NCI-H2171 (cell line): Measurements from ENCODE around the gene TIAM1.
"Not testable (repeated sequence)": the region's sequence is repeated elsewhere in the genome, so short reads cannot be mapped to it uniquely, and the experiment has no call there.

Experiments used
- DNase-seq: peaks from one replicate; lab custom pipeline; 2025; lab: John Stamatoyannopoulos, UW

TIAM1 gene

DNA sequence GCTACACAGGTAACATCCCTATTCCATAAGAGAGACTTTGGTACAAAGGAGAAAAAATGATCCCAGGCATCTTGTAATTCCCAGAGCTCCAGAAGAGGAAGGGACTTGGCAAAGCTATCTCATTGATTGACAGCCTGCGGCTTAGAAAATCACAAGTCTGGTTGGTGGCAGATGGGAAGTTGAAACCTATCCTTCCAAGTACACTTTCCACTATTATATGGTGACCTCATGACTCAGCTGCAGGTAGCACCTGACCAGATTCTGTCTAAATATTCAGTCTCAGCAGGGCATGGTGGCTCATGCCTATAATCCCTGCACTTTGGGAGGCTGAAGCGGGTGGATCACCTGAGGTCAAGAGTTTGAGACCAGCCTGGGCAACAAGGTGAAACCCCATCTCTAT, 89.9 kb downstream of the TIAM1 start:
- DNase-seq = peak; percentile 82

DNA sequence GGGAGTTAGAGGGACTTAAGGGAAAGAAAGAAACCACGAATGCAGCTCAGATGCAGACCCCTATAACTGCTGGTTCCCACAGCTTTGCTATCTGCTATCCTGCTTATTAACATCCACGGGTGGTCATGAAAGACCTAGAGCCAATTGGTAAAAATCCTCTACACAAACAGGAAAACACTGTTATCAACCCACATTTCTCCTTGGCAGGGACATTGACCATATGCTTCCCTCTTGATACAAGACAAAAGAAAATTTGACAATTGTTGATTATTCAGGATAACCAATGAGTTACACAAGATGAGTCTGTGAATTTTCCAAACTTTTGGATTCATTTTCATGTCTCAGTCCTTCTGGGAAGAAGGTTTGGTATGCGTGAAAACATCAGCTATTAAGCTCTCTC, 90.4 kb downstream of the TIAM1 start:
- DNase-seq = no peak

DNA sequence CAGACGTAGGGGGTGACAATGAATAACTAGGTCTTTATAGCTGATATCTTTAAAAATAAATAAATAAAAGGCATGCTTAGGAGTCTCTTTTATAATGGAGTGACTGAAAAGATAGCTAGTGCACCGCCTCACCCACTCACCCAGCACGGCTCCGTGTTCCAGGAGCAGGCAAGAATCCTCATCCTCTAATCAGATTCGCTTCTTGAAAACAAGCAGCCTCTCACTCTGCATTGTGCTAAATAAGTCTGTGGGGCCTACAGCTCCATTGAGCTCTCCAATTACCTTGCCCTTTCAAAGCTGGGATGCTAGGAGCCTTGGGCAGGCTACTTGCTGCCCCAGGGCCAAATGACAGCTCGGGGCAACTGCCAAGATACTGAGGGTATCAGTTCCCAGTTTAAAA, 91.5 kb downstream of the TIAM1 start:
- DNase-seq = no peak

DNA sequence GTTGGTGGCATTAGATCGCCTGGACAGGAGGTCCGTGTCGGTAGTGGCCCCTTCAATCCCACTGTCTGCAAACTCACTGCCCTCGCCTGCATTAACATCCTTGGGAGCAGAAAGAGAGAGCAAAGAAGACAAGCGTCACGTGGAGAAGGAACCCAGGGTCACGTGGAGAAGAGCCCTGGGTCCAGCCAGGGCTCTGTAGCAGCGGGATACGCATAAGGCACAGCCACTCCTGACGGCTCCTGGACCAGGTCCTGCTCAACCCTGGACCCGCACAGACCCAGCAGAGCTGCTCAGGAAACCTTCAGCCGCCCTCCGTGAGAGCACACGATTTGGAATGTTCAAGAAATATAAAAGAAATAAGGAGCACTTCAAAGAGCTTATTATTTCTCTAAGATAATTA, 92.0 kb downstream of the TIAM1 start:
- no peak for DNase-seq

DNA sequence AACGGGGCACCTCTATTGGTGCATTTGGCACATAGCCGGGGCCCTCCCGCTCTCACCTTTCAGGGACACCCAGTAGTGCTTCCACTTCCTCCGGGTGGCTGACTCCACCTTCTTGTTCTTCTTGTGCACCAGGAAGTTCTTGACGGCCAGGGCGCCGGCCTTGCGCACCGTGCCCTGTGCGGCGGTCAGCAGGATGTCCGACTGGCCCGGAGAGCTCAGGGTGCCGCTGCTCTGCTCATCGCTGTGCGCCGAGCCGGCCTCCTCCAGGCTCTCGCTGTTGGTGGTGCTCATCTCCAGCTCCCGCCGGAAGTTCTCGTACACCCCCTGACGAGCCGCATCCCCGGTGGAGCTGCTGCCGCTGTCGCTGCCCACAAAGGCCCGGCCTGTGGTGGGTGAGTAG, 92.4 kb downstream of the TIAM1 start:
- DNase-seq = no peak

DNA sequence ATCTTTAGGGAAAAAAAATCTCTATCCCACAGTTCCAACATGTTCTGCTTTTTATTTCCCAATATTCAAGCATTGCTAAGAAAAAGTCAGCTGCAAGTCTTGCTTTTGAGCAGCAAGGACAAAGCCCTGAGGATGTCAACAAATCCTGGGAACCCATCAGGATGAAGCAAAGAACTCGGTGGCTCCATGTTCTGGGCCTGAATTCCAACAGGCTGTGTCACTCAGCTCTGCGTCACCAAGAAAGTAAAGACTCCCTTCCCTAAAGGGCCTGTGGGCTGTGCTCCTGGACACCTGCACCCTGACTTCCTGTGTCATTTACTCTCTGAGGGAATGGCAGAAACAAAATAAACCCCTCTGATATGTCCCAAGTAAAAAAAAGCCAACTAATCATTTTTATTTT, 95.5 kb downstream of the TIAM1 start:
- no peak for DNase-seq

DNA sequence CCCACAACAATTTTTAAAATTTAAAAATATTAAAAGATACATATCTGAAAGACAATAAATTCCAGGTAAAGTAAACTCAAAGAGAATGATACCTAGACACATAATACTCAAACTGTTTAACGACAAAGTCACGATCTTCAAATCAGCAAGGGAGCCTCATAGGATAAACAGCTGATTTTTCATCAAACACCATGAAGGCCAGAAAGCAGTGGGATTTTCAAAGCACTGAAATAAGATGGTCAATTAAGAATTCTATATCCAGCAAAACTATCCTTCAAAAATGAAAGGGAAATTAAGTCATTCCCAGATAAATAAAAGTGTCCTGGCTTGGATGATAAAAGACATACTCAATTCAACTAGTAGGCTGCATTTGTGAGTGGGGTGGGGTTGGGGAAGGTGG, 100.5 kb downstream of the TIAM1 start:
- DNase-seq = no peak

DNA sequence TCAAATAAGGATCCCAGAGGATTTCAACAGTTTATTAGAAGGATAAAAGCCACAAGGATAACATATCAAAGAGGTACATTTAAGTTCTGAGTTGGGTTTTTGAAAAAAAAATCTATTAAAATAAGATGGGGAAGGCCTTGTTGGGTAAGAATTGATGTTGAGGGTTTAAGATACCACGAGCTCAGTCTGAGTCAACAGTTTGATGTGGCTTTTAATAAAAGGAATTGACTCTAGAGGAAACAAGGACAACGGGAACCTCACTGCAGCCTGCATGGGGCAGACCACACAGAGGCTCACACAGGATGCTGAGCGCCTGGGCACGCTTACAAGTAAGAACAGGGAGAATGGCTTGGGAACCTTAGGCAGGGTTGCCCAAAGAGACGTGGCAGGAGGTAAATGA, 107.5 kb downstream of the TIAM1 start:
- DNase-seq = no peak

DNA sequence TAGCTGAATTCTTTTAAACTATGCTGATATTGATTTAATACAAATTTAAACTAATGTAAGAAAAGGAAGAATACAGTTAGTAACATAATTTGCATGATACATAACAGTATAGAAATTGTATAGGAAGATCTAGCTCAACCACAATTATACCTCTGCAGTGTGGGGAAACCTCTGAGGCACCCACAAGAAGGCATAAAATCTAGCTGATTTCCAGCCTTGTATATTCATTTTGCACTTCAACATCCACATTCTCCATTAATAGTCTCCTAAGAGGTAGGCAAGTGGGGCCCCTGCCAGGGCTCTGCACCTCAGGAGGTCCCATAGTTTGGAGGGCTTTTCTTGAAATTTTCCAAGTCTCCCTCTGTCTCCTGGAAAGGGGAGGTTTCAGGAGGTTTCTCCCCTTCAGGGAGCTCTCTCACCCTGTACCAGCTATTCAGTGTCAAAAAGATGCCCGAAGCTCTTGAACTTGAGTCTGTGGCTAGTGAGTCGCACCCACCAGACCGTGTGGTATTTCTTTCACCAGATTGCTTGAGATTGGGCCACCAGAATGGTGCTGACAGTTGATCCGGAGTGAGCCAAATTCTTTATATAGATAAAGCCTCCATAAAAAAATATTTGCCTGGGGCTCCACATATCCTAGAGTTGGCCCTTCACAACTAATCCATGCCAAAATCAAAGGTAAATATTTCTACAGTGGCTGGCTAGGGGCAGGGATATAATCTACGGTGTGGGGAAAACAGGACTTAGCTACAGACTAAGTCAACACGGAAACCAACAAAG, 108.2 kb downstream of the TIAM1 start:
- DNase-seq = no peak

DNA sequence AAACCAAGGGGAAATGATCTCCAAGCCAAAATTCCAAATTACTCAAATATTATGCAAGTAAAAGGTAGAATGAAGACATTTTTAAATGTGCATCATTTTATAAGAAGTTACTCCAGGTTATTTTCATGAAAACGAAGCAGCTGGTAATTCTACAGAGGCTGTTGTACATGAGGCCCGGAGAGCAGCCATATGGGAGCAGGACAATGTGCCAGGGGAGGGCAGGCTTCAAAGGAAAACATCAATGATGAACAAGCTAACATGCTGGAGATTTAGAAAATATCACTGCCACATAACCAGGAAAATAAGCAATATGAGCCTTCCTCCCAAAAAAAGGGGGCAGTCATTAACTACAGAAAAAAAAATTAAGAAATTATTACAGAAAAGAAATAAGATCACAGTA, 109.1 kb downstream of the TIAM1 start:
- no peak for DNase-seq

DNA sequence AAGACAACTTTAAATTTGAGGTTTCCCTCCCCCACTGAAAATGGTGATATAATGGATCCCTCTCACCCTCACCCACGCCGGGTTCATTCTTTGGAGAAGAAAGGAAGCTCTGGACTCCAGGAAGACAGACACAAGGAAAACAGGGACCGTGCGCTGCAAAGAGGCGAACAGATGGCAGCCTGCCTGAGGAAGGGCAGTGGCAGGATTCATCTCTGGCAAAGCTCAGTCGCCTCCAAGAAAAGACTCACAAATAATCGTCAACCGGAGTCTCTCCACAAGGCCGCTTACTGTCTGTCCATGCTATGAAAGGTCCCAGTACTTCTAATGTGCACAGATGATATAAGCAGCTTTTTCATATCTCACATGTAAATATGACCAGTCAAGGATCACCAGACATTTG, 110.3 kb downstream of the TIAM1 start:
- no peak for DNase-seq

DNA sequence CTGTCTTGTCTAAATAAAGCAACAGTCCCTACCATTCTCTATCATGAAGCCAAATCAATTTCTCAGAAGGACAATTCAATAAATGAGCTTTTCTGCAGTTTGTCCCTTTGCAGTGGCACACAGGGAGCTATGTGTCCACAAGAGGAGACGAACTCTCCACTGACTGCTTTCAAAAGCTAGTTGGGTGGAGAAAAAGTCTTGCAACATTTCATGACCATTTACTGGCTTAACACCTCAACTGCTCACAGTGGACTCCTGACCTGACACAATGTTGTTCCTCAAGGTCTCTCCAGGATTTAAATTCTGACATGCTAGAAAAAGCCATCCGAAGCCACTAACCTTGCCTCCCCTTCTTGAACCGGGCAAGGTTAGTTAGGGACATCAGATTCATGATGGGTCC, 111.7 kb downstream of the TIAM1 start:
- DNase-seq = no peak

DNA sequence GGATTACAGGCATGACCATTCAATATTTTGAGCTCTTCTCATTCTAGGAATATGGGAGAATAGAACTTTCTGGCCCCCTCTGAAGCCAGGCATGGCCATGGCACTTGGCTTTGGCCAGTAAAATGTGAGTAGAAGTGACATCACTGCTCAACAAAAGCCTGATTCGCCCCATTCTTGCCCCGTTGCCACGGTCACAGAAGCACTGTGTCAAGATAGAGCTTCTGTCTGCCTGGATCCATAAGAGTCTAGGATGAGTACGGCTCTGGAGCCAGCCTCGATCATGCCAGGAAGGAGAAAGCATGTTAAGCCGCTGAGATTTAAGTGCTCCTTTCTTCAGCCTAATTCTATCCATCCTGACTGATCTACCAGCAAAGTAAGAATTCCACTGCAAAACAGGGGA, 113.1 kb downstream of the TIAM1 start:
- no peak for DNase-seq

DNA sequence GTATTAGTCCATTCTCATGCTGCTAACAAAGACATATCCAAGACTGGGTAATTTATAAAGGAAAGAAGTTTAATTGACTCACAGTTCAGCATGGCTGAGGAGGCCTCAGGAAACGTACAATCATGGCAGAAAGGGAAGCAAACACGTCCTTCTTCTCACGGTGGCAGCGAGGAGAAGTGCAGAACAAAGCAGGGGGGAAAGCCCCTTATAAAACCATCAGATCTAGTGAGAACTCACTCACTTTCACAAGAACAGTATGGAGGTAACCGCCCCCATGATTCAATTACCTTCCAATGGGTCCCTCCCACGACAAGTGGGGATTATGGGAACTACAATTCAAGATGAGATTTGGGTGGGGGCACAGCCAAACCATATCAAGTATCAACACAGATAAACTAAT, 115.3 kb downstream of the TIAM1 start:
- not testable (repeated sequence) for DNase-seq

DNA sequence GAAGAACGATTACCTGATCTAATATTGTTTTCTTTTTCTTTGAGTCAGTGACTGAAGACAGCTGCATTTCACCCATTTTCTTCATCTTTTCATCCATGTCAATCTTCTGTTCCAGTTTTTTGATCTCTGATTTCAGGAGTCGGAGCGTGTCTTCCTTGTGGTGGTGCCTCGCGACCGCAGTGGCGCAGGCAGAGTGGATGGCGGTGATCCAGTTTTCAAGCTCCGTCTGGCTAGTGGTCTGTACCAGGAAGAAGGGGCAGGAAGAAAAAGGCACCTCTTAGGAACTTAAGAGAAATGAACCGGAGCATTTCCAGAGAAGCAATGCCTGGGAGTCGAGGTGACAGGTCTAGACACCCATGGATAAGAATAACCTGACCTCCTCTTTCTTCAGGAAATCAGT, 118.3 kb downstream of the TIAM1 start:
- no peak for DNase-seq

DNA sequence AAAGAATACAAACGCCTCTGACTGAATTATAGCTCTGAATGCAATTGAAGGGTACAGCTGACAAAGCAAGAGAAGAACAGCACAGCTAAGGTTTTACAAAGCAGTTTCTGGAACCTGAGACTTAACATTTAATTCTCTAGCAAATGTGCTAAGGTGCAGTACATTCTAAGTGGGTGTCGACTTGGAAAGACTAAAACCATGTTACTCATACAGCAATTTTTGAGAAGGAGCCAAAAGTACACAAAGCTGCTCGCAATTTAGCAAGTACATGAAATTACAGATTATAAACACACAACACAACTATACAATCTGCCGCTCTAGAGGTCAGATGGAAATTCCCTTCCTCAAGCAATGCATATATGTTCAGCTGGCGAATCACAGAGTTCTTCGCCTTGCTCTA, 121.9 kb downstream of the TIAM1 start:
- DNase-seq = no peak

DNA sequence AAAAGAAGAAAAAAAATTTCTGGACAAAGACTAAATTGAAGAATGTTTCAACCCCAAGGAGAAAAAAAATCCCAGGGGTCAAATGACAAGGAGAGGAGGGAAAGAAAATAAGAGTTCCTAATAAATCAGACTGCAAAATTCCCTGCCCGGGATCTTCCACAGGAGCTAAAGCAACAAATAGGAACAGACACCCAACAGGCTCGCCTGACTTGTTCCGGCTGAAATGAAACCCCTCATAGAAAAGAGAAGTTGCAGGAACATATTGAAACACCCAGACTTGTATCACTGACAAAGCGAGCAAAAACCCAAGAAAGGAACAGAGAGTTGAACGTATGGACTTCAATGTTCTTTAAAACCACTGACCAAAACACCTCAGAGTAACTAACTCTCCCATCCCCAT, 123.0 kb downstream of the TIAM1 start:
- DNase-seq = no peak

DNA sequence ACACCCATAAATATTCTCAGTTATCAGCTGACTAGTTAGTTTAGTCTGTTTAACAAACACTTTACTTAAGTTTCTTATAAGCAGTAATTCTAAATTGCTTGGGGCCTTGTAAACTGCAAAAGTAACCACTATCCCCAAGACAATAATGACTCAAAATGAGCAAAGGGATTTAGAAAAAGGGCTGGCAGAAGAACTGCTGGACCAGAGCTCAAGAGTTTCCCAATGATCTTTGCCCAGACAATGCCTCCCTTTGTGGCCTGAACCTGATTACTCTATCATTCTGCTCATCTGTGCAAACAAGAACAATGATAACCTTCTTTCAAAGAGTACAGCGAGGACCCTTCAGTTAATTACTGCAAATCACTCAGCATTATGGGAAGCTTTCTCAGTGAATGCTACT, 123.5 kb downstream of the TIAM1 start:
- no peak for DNase-seq

DNA sequence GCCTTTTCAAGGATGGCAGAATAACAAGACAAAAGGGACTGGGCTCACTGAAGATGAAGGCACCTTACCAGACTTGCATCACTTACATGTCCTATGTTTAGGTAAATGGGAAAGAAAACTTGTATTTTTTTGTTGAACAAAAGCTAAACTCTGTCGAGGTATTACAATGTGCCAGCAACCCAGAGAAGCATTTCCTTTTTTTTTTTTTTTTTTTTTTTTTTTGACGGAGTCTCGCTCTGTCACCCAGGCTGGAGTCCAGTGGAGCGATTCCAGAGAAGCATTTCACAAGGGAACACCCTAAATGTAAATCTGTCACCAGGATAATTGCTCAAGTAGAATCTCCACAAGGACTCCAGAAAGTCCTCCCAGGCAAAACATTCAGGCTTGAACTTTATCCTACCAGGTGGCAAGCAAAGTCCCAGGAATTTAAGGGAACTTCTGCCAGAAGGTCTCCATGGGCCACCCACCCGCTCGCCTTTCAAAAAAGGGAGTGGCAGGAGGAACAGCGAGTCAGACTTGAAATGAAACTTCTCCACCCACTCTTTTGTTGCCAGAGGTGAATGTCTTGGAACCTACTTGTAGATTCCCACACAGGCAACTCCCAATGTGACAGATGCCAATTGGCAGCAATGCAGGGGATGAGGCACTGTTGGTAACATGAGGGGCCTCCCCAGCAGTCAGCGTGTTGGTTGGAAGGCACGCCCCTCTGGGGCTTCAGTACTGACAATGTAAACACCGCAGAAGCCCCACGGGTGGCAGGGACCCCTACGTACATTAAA, 125.0 kb downstream of the TIAM1 start:
- DNase-seq = peak; percentile 25

DNA sequence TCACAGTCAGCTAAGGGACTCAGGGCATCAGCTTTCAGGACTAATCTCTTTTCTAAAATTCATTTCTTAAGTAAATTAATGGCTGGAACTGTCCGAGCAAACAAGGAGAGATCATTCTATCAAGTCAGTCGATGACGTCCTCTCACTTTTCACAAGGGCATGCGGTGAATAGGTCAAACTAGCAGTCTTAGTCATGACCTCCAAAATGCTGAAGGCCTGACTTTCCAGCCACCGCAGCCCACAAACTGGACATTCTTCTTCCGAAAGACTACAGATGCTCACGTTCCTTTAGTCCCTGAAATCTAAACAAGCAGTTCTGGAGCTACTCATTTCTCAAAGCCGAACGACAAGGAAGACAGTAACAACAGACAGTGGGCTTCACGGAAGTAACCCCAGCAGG, 127.9 kb downstream of the TIAM1 start:
- no peak for DNase-seq

DNA sequence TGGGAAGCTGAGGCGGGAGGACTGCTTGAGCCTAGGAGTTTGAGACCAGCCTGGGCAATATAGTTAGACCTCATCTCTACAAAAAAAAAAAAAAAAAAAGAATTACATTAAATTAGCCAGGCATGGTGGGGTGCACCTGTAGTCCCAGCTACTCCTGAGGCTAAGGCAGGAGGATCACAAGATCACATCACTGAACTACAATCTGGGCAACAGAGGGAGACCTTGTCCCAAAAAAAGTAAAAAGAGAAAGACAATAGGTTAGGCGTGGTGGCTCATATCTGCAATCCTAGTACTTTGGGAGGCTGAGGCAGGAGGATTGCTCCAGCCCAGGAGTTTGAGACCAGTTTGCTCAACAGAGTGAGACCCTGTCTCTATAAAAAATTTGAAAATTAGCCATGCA, 130.3 kb downstream of the TIAM1 start:
- DNase-seq = no peak

DNA sequence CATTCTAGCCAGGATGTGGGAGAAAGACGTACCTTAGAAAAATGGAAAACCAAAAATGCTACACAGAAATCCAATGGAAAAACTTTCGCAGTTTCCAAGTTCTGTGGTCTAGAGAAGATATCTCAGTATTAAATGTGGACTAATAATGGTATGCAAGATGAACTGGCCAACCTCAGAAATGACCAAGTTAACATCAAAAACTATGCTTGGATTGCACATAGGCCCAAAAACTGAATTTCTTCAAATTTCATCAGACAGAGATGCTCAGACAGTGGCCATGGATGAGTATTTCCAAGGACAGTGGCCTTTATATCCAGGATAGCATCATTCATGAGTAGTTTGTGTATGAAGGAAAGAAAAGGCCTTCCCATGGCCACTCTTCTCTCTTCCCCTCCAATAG, 132.2 kb downstream of the TIAM1 start:
- DNase-seq = no peak

DNA sequence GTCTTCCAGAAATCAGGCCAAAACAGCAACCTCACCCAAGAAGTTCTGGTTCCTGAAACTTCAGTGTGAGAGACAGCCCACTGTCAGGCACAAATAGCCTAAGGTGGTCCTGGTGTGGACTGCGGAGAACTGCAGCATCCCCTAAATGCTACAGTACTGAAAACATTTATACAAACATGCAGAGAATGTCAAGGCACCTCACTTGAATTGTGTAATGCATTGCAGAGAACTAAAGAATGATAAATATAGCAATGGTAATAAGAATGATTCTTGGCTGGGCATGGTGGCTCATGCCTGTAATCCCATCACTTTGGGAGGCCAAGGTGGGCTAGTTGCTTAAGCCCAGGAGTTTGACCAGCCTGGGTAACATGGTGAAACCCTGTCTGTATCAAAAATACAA, 138.6 kb downstream of the TIAM1 start:
- DNase-seq = no peak

DNA sequence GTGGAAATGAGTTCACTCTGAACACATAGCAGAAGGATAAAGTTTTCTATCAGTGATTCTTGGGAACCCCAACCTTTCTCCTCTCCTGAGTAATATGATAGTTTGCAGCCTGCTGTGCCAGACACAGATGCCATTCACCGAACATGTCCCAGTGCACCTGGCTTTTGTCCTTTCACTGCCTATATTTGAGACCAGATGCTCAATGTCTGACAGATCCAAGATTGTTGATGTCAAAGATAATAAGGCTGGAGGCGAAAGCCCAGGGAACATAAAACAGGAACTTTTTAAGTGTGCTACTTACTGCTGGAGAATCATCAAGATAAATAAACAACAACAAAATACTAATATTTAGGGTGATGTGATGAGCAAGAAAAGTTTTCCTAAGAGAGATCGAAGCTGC, 139.3 kb downstream of the TIAM1 start:
- peak; percentile 87 for DNase-seq
